Mesenchymal stem cell (in vitro differentiated cells and primary cell): ENCODE data around the gene ZRANB3.
"Not testable (repeated sequence)": the region's sequence is repeated elsewhere in the genome, so short reads cannot be mapped to it uniquely, and the experiment has no call there.

Experiments used
- DNase-seq: peaks from one replicate; pipeline ENCODE4 v3.0.0-alpha.2; 2013
- H2AFZ ChIP-seq: one replicate; pipeline ENCODE4 v1.6.1; 2013; ENCODE audit warnings: low read depth, mild to moderate bottlenecking, control low read depth, inconsistent platforms, low read length, moderate library complexity
- H2AK5ac ChIP-seq: 2 replicates; pipeline ENCODE4 v1.6.1; 2013; ENCODE audit warnings: low read length, moderate library complexity, mild to moderate bottlenecking, inconsistent platforms; ENCODE audit not compliant: severe bottlenecking
- H2BK120ac ChIP-seq: one replicate; pipeline ENCODE4 v1.6.1; 2013; ENCODE audit warnings: low read depth, mild to moderate bottlenecking, inconsistent platforms, low read length, moderate library complexity
- H2BK12ac ChIP-seq, 2 experiments: one replicate each; pipeline ENCODE4 v1.6.1; 2013; ENCODE audit warnings: inconsistent platforms in 2 of 2, low read length in 2 of 2, mild to moderate bottlenecking in 2 of 2, moderate library complexity in 2 of 2, control low read depth in 1 of 2
- H2BK15ac ChIP-seq: one replicate; pipeline ENCODE4 v1.6.1; 2013; ENCODE audit warnings: mild to moderate bottlenecking, low read depth, inconsistent platforms; ENCODE audit not compliant: poor library complexity, severe bottlenecking
- H2BK5ac ChIP-seq: 2 replicates; pipeline ENCODE4 v1.6.1; 2013; ENCODE audit warnings: low read depth, mild to moderate bottlenecking, low read length, control low read depth, inconsistent platforms; ENCODE audit not compliant: poor library complexity, severe bottlenecking
- H3K14ac ChIP-seq, 2 experiments: one replicate each; pipeline ENCODE4 v1.6.1; 2013; ENCODE audit warnings: inconsistent platforms in 2 of 2, low read length in 2 of 2, control low read depth in 1 of 2, mild to moderate bottlenecking in 1 of 2, moderate library complexity in 1 of 2
- H3K18ac ChIP-seq, 2 experiments: one replicate each; pipeline ENCODE4 v1.6.1; 2013; ENCODE audit warnings: inconsistent platforms in 2 of 2, low read length in 2 of 2, control low read depth in 1 of 2, low read depth in 1 of 2, mild to moderate bottlenecking in 1 of 2
- H3K23ac ChIP-seq, 2 experiments: one replicate each; pipeline ENCODE4 v1.6.1; 2013; ENCODE audit warnings: inconsistent platforms in 2 of 2, low read length in 2 of 2, mild to moderate bottlenecking in 2 of 2, moderate library complexity in 2 of 2, control low read depth in 1 of 2
- H3K27ac ChIP-seq: 2 replicates; pipeline ENCODE4 v1.5.1; 2013; ENCODE audit warnings: mild to moderate bottlenecking, moderate library complexity, low read length, control low read depth, inconsistent platforms; ENCODE audit not compliant: poor library complexity, severe bottlenecking
- H3K27me3 ChIP-seq, 2 experiments: 2 replicates each; pipeline versions ENCODE4 v1.6.1 to v1.7.0; 2013; ENCODE audit warnings: low read length in 2 of 2, mild to moderate bottlenecking in 2 of 2, moderate library complexity in 2 of 2, control low read depth in 1 of 2, inconsistent platforms in 1 of 2; ENCODE audit not compliant: control insufficient read depth in 1 of 2, insufficient read depth in 1 of 2
- H3K36me3 ChIP-seq, 2 experiments: 2 replicates each; pipeline versions ENCODE4 v1.6.1 to v1.7.0; 2013; ENCODE audit warnings: low read length in 2 of 2, control low read depth in 1 of 2, inconsistent platforms in 1 of 2, low read depth in 1 of 2, mild to moderate bottlenecking in 1 of 2; ENCODE audit not compliant: insufficient read depth in 2 of 2, control insufficient read depth in 1 of 2
- H3K4ac ChIP-seq, 2 experiments: one replicate each; pipeline ENCODE4 v1.6.1; 2013; ENCODE audit warnings: inconsistent platforms in 2 of 2, low read length in 2 of 2, mild to moderate bottlenecking in 2 of 2, moderate library complexity in 2 of 2, control low read depth in 1 of 2, low read depth in 1 of 2
- H3K4me1 ChIP-seq: 2 replicates; pipeline ENCODE4 v1.6.1; 2013; ENCODE audit warnings: low read depth, low read length, control low read depth; ENCODE audit not compliant: control insufficient read depth, insufficient read depth
- H3K4me2 ChIP-seq: 2 replicates; pipeline ENCODE4 v1.6.1; 2013; ENCODE audit warnings: low read length, mild to moderate bottlenecking, inconsistent platforms; ENCODE audit not compliant: poor library complexity, severe bottlenecking
- H3K4me3 ChIP-seq, 2 experiments: 2 replicates each; pipeline versions ENCODE4 v1.5.1 to v1.7.0; 2013; ENCODE audit warnings: low read length in 2 of 2, mild to moderate bottlenecking in 2 of 2, control low read depth in 1 of 2, low read depth in 1 of 2; ENCODE audit not compliant: insufficient read depth in 1 of 2
- H3K79me1 ChIP-seq: replicated peaks from 2 replicates; pipeline ENCODE4 v1.6.1; 2013; ENCODE audit warnings: mild to moderate bottlenecking, control low read depth, low read length, inconsistent platforms; ENCODE audit not compliant: poor library complexity, severe bottlenecking
- H3K9ac ChIP-seq: 2 replicates; pipeline ENCODE4 v1.7.0; 2013; ENCODE audit warnings: mild to moderate bottlenecking, low read length, moderate library complexity
- H3K9me3 ChIP-seq: 2 replicates; pipeline ENCODE4 v1.7.0; 2013; ENCODE audit warnings: mild to moderate bottlenecking, low read length; ENCODE audit not compliant: control insufficient read depth
- H4K8ac ChIP-seq: one replicate; pipeline ENCODE4 v1.6.1; 2013; ENCODE audit warnings: inconsistent platforms, mild to moderate bottlenecking, low read length, moderate library complexity
- H4K91ac ChIP-seq: one replicate; pipeline ENCODE4 v1.6.1; 2013; ENCODE audit warnings: mild to moderate bottlenecking, low read length, inconsistent platforms
- WGBS: methylation state at CpG from one replicate; pipeline ENCODE4 v1.1.7; 2013; ENCODE audit warnings: mixed read lengths; 5-methylcytosine and 5-hydroxymethylcytosine counted together

ZRANB3 gene

DNA sequence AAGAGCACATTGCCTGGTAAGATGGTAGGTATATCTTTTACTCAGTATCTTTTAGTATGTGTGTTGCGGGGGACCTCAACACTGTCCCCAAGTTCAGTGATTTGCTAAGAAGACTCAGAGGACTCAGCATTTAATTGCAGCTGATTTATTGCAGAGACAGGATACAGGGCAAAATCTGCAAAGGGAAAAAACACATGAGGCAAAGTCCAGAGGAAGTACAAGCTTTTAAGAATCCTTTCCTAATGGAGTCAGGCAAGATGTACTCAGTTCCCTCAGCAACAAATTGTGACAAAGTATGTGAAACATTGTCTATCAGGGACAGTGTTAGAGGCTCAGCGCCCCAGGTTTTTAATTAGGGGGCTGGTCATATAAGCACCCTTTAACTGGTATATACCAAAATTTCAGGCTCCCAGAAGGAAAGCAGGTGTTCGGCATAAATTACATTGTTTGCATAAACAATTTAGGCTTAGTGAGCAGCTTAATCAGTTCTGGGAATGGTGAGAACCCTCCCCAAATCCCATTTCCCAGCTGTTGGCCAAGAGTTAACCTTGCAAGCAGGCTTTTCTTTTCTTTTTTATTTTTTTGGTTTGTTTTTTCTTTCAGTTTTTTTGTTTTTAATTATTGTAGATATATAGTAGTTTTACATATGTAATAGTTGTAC, 437.2 kb downstream of the ZRANB3 start:
- Histone ChIP-seq H2BK120ac (no peak overlapping the region), H3K23ac (no peak overlapping the region), H3K4me2 (no peak overlapping the region), H3K36me3 (peaks cover 10 to 62% of the 10 kb centered on the region in 2 experiments), H2AFZ (no peak overlapping the region), H3K14ac (no peak overlapping the region), H2AK5ac (no peak overlapping the region), H2BK5ac (no peak overlapping the region), H3K9me3 (peaks cover 3% of the 10 kb centered on the region), H3K18ac (no peak overlapping the region), H3K4me3 (no peak overlapping the region), H3K9ac (no peak overlapping the region), H4K8ac (no peak overlapping the region), H3K27ac (no peak overlapping the region), H3K79me1 (peaks cover 17% of the 10 kb centered on the region), H3K4ac (no peak overlapping the region), H2BK15ac (no peak overlapping the region), H2BK12ac (no peak overlapping the region), H4K91ac (no peak overlapping the region), H3K4me1 (no peaks in the 10 kb centered on the region), H3K27me3 (no peaks in the 10 kb centered on the region)
- WGBS, result 97% methylated on average over 2 of the region's 3 CpGs
- DNase-seq, result no peak

DNA sequence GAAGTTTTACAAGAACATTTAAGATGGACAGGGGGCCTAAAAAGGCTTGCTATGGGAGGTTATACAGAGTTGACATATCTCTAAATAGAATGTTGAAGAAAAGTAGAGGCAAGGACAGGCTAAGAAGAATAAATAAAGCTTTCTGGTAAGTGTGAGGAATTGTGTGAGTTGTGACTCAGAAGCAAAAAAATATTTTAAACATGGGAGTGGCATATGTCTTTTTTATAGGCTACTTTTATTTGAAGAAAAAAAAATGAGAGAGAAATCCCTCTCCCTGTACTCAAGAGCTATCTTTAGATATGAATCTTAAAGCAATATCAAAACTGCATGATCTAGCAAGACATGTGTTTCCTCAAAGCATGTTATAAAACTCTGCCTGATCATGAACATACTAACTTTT, 437.8 kb downstream of the ZRANB3 start:
- Histone ChIP-seq H3K27ac (no peak overlapping the region), H3K4ac (no peak overlapping the region), H2AK5ac (no peak overlapping the region), H3K79me1 (peaks cover 16% of the 10 kb centered on the region), H3K4me3 (no peak overlapping the region), H3K4me2 (no peak overlapping the region), H2BK120ac (no peak overlapping the region), H3K27me3 (no peaks in the 10 kb centered on the region), H4K91ac (no peak overlapping the region), H2BK12ac (no peak overlapping the region), H2BK15ac (no peak overlapping the region), H2BK5ac (no peak overlapping the region), H3K9me3 (peaks cover 3% of the 10 kb centered on the region), H4K8ac (no peak overlapping the region), H3K18ac (no peak overlapping the region), H3K36me3 (peaks cover 10 to 62% of the 10 kb centered on the region in 2 experiments), H3K4me1 (no peaks in the 10 kb centered on the region), H3K14ac (no peak overlapping the region), H3K9ac (no peak overlapping the region), H3K23ac (no peak overlapping the region), H2AFZ (no peak overlapping the region)
- DNase-seq, result no peak

DNA sequence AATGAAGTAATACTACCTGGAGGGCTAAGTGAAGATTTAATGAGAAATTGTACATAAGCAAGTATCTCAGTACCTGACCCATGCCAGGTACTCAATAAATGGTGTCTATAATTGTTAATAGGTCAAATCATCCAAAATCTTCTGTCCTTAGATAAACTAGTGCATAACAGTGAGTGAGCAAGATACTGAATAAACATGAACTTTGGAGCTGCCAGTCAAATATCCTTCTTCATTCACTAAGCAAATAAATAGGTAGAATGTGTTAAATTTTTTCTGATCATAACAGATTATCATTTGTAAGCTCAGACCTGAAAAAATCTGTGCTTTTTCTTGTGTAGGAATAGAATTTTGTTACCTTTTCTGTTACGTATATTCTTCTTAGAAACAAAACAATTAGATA, 439.3 kb downstream of the ZRANB3 start:
- DNase-seq, result no peak
- H2BK15ac ChIP-seq, result no peak overlapping the region
- H3K23ac ChIP-seq, result no peak overlapping the region
- no peak overlapping the region for H4K91ac ChIP-seq
- H3K14ac ChIP-seq, result no peak overlapping the region
- H3K27ac ChIP-seq, result no peak overlapping the region
- H2BK12ac ChIP-seq, result no peak overlapping the region
- H3K36me3 ChIP-seq, result peaks cover 7 to 62% of the 10 kb centered on the region in 2 experiments
- peaks cover 12% of the 10 kb centered on the region for H3K79me1 ChIP-seq
- no peak overlapping the region for H2BK5ac ChIP-seq
- no peak overlapping the region for H2AK5ac ChIP-seq
- H2BK120ac ChIP-seq, result no peak overlapping the region
- WGBS, result no CpG with 5 or more reads among the region's 1 CpG
- no peak overlapping the region for H3K4me3 ChIP-seq
- no peak overlapping the region for H3K4ac ChIP-seq
- peaks cover 3% of the 10 kb centered on the region for H3K9me3 ChIP-seq
- no peak overlapping the region for H3K4me2 ChIP-seq
- H3K27me3 ChIP-seq, result no peaks in the 10 kb centered on the region
- no peaks in the 10 kb centered on the region for H3K4me1 ChIP-seq
- H3K18ac ChIP-seq, result no peak overlapping the region
- H3K9ac ChIP-seq, result no peak overlapping the region
- no peak overlapping the region for H2AFZ ChIP-seq
- no peak overlapping the region for H4K8ac ChIP-seq

DNA sequence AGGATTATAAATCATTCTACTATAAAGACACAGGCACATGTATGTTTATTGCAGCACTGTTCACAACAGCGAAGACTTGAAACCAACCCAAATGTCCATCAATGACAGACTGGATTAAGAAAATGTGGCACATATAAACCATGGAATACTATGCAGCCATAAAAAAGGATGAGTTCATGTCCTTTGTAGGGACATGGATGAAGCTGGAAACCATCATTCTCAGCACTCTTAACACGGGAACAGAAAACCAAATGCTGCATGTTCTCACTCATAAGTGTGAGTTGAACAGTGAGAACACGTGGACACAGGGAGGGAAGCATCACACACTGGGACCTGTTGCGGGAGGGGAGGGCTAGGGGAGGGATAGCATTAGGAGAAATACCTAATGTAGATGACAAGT, 441.4 kb downstream of the ZRANB3 start:
- H3K23ac ChIP-seq, H3K4me1 ChIP-seq, H3K27ac ChIP-seq, H4K91ac ChIP-seq, DNase-seq, H2BK5ac ChIP-seq, H2BK120ac ChIP-seq, H3K14ac ChIP-seq, H3K4me3 ChIP-seq, H3K9me3 ChIP-seq, H2AFZ ChIP-seq, H2BK15ac ChIP-seq, H3K4me2 ChIP-seq, H3K27me3 ChIP-seq, H2BK12ac ChIP-seq, H4K8ac ChIP-seq, H3K18ac ChIP-seq, H2AK5ac ChIP-seq, H3K9ac ChIP-seq, H3K4ac ChIP-seq: not testable (repeated sequence)
- Histone ChIP-seq H3K79me1 (peaks cover 13% of the 10 kb centered on the region), H3K36me3 (peaks cover 3 to 49% of the 10 kb centered on the region in 2 experiments)
- 100% methylated on average over 3 of the region's 4 CpGs for WGBS
